PC-9 (cell line): Measurements from ENCODE around the gene MFSD8. TPM values are rescaled to one million over a fixed set of nuclear protein-coding genes. Genes with fewer than 3 reads are reported as not detected.
"Not testable (repeated sequence)": the region's sequence is repeated elsewhere in the genome, so short reads cannot be mapped to it uniquely, and the experiment has no call there.

Experiments used
- BruUV-seq: library from RNA; stranded (reverse); fragments of 400-500 nt; replicated peaks from 2 replicates; lab custom pipeline; 2021; lab: Mats Ljungman, UMichigan
- CTCF ChIA-PET: fragments of 300-600 bp; sonication (Branson Sonifier 250); formaldehyde crosslinking; loops from one replicate; lab custom pipeline; 2022; ENCODE audit warnings: antibody characterized with exemption; lab: Charles Lee
- POLR2A ChIA-PET: fragments of 300-600 bp; sonication (Branson Sonifier 250); formaldehyde crosslinking; loops from one replicate; lab custom pipeline; 2022; ENCODE audit warnings: antibody characterized with exemption; ENCODE audit not compliant: unreplicated experiment; lab: Charles Lee
- DNase-seq, 2 experiments: peaks; one replicate each; pipeline versions ENCODE4 v3.0.0 to v3.0.0-alpha.2; 2015 to 2022; ENCODE audit warnings: mixed read lengths in 1 of 2
- H2AFZ ChIP-seq: fragments of 200-600 bp; sonication (generic); 2 replicates; pipeline ENCODE4 v1.8.1; 2017; ENCODE audit warnings: antibody characterized with exemption
- H3F3A ChIP-seq: fragments of 200-600 bp; sonication (generic); 2 replicates; pipeline ENCODE4 v1.8.1; 2017; ENCODE audit warnings: antibody characterized with exemption, mild to moderate bottlenecking, low read depth; ENCODE audit not compliant: insufficient read depth
- H3K27ac ChIP-seq: fragments of 200-600 bp; sonication (generic); 2 replicates; pipeline ENCODE4 v1.6.1; 2016; ENCODE audit warnings: mixed run types
- H3K27me3 ChIP-seq: fragments of 200-600 bp; sonication (generic); 2 replicates; pipeline ENCODE4 v1.6.1; 2016; ENCODE audit warnings: low read depth, mixed run types; ENCODE audit not compliant: insufficient read depth
- H3K36me3 ChIP-seq: fragments of 200-600 bp; sonication (generic); 2 replicates; pipeline ENCODE4 v1.6.1; 2016; ENCODE audit warnings: low read depth, mixed run types
- H3K4me1 ChIP-seq: fragments of 200-600 bp; sonication (generic); replicated peaks from 2 replicates; pipeline ENCODE4 v1.6.1; 2016; ENCODE audit warnings: mixed run types; ENCODE audit not compliant: insufficient read depth
- H3K4me2 ChIP-seq: fragments of 200-600 bp; sonication (generic); 2 replicates; pipeline ENCODE4 v1.6.1; 2017; ENCODE audit warnings: mixed run types
- H3K4me3 ChIP-seq: fragments of 200-600 bp; sonication (generic); 2 replicates; pipeline ENCODE4 v1.6.1; 2016; ENCODE audit warnings: mixed run types
- H3K79me2 ChIP-seq: fragments of 200-600 bp; sonication (generic); 2 replicates; pipeline ENCODE4 v1.6.1; 2017; ENCODE audit warnings: low read depth, mixed run types
- H3K9me2 ChIP-seq: fragments of 200-600 bp; sonication (generic); 2 replicates; pipeline ENCODE4 v1.8.1; 2017; ENCODE audit warnings: mild to moderate bottlenecking; ENCODE audit not compliant: insufficient read depth
- H3K9me3 ChIP-seq: fragments of 200-600 bp; sonication (generic); 2 replicates; pipeline ENCODE4 v1.8.1; 2016; ENCODE audit warnings: low read depth; ENCODE audit not compliant: insufficient read depth
- H4K20me1 ChIP-seq: fragments of 200-600 bp; sonication (generic); 2 replicates; pipeline ENCODE4 v1.8.1; 2017; ENCODE audit not compliant: insufficient read depth
- EZH2 ChIP-seq: fragments of 200-600 bp; sonication (generic); IDR thresholded peaks from 2 replicates; pipeline ENCODE4 v1.8.0; 2017; ENCODE audit warnings: antibody characterized with exemption, low read depth
- intact Hi-C: fragments of 100-400 bp; cut with micrococcal nuclease; formaldehyde crosslinking; loops from one replicate; pipeline ENCODE4 v1.10.0; 2022; ENCODE audit not compliant: unreplicated experiment
- total RNA-seq: library from RNA; stranded (reverse); gene quantifications from 2 replicates; pipeline ENCODE4 v1.2.3, GENCODE V29; 2021
- TF ChIP-seq, protein P1 (sequence below): fragments of 200-600 bp; sonication (generic); conservative IDR thresholded peaks from 2 replicates; pipeline ENCODE4 v1.6.1; 2017; ENCODE audit warnings: mixed run types, antibody characterized with exemption, mild to moderate bottlenecking, moderate library complexity

Gene MFSD8
- total RNA-seq, 1 experiment from 2014 or later, result 21.4 TPM

DNA sequence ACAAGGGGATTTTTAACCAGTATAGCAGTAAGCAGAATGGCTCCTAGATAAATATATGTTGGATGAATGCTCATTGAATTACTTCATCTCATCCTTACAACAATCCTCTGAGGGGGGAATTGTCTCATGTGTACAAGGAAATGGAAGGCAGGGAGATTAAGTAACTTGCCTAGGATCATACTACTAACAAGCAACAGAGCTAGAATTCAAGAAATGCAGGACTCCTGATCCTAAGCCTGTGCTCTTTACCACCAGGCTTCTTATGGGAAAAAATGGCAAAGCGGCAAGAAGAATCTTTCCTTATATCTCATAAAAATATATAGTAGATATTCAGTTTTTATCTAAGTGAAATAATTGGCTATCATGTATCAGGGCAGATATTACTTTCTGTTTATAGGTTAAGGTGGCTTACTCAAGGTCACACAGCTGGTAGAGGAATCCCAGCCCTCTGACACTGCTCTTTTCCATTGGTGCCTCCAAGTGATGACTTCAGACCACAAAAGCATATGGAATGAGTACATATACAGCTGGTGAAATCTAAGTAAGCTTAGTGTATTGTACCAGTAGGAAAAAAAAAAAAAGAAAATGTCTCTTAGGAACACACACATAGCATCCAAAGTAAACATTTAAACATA is 2.3 kb upstream of the MFSD8 start:
- no peak for DNase-seq
- Histone ChIP-seq H3K79me2 (peaks cover 32% of the 10 kb centered on the region), H3K4me1 (no peaks in the 10 kb centered on the region; the same call in 1 of the 2 replicates), H3F3A (peaks cover 8% of the 10 kb centered on the region; the same call in 1 of the 2 replicates), H4K20me1 (no peaks in the 10 kb centered on the region), H2AFZ (no peak overlapping the region), H3K9me3 (no peaks in the 10 kb centered on the region), H3K27me3 (no peaks in the 10 kb centered on the region), H3K27ac (no peak overlapping the region), H3K4me3 (no peak overlapping the region), H3K9me2 (no peaks in the 10 kb centered on the region), H3K36me3 (no peaks in the 10 kb centered on the region), H3K4me2 (0 out of 2 replicates have a peak overlapping the region, but pooled peaks have one; percentile 13)
- TF ChIP-seq, protein P1, sequence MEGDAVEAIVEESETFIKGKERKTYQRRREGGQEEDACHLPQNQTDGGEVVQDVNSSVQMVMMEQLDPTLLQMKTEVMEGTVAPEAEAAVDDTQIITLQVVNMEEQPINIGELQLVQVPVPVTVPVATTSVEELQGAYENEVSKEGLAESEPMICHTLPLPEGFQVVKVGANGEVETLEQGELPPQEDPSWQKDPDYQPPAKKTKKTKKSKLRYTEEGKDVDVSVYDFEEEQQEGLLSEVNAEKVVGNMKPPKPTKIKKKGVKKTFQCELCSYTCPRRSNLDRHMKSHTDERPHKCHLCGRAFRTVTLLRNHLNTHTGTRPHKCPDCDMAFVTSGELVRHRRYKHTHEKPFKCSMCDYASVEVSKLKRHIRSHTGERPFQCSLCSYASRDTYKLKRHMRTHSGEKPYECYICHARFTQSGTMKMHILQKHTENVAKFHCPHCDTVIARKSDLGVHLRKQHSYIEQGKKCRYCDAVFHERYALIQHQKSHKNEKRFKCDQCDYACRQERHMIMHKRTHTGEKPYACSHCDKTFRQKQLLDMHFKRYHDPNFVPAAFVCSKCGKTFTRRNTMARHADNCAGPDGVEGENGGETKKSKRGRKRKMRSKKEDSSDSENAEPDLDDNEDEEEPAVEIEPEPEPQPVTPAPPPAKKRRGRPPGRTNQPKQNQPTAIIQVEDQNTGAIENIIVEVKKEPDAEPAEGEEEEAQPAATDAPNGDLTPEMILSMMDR, result no peak
- TF ChIP-seq EZH2, result no peak
- intact Hi-C loops, result loop anchor here (5.0 kb wide), 1 partner anchor 195 kb away; no protein-coding TSS in a partner anchor
- CTCF ChIA-PET, result interaction anchor here (0.7 kb wide), 2 partner anchors 86 to 89 kb away, joined by 3 read pairs; partner anchors contain the start of gene PLK4
- POLR2A ChIA-PET, result interaction anchor here (0.6 kb wide), 1 partner anchor 161 kb away, joined by 3 read pairs; no protein-coding TSS in a partner anchor
- no TSS peak for BruUV-seq

DNA sequence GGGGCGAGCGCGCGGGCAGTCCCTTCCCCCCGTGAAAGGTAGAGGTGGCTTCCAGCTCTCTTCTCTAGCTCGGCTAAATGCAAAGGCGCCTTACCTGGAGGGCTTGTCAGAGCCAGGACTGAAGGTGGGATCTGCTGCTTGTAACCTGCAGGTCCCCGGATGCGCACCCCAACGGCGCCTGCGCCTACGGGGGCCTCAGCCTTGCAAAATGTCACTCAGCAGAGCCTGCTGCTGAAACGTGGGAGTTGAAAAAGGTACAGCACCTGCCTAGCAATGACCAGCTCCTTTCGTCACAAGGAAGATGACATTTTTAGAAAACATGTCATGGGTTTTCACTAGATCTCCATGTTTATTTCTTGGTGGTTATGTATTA is 816 bp upstream of the MFSD8 start:
- H3F3A ChIP-seq, result peaks cover 8% of the 10 kb centered on the region; the same call in 1 of the 2 replicates
- intact Hi-C loops, result loop anchor here (1.0 to 5.0 kb wide), 4 partner anchors 85 to 197 kb away; partner anchors contain the start of genes HSPA4L, LARP1B and PLK4
- no peaks in the 10 kb centered on the region for H3K9me2 ChIP-seq
- ChIA-PET CTCF (interaction anchor here (0.6 to 1.2 kb wide), 4 partner anchors 22 to 844 kb away, joined by 3 to 5 read pairs (median 4); partner anchors contain the start of gene JADE1), POLR2A (interaction anchor here (0.7 to 1.6 kb wide), 3 partner anchors 29 to 96 kb away, joined by 5 to 12 read pairs (median 8); partner anchors contain the start of gene LARP1B)
- no peaks in the 10 kb centered on the region for H3K36me3 ChIP-seq
- H3K27ac ChIP-seq, result peak overlapping the region; percentile 74
- H3K4me3 ChIP-seq, result peak overlapping the region; percentile 77
- peak; percentile 38 to 54 for DNase-seq
- no peaks in the 10 kb centered on the region for H3K9me3 ChIP-seq
- no peaks in the 10 kb centered on the region; the same call in 1 of the 2 replicates for H3K4me1 ChIP-seq
- no peak for TF ChIP-seq EZH2
- TF ChIP-seq, protein P1, result no peak
- peaks cover 39% of the 10 kb centered on the region for H3K79me2 ChIP-seq
- no peaks in the 10 kb centered on the region for H3K27me3 ChIP-seq
- BruUV-seq, result TSS peak; percentile 66
- peak overlapping the region; percentile 89 for H2AFZ ChIP-seq
- H3K4me2 ChIP-seq, result peak overlapping the region; percentile 88
- H4K20me1 ChIP-seq, result no peaks in the 10 kb centered on the region

DNA sequence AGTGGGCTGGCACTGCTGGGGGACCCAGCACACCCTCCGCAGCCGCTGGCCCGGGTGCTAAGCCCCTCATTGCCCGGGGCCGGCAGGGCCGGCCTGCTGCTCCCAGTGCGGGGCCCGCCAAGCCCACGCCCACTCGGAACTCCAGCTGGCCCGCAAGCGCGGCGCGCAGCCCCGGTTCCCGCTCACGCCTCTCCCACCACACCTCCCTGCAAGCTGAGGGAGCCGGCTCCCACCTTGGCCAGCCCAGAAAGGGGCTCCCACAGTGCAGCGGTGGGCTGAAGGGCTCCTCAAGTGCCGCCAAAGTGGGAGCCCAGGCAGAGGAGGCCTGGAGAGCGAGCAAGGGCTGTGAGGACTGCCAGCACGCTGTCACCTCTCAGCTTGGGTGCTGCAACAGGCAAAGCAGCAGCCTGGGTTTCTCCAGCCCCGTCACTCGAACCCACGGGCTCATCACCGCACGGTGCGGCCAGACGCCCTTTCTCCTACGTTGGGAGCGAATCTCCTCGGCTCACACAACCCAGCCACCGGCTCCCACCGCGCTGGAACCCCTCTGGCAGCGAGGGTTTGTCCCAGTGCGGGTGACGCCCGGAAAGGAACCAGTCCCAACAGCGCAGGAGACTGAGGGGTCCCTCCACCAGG is 429 bp downstream of the MFSD8 start:
- H2AFZ ChIP-seq, result peak overlapping the region; percentile 96

DNA sequence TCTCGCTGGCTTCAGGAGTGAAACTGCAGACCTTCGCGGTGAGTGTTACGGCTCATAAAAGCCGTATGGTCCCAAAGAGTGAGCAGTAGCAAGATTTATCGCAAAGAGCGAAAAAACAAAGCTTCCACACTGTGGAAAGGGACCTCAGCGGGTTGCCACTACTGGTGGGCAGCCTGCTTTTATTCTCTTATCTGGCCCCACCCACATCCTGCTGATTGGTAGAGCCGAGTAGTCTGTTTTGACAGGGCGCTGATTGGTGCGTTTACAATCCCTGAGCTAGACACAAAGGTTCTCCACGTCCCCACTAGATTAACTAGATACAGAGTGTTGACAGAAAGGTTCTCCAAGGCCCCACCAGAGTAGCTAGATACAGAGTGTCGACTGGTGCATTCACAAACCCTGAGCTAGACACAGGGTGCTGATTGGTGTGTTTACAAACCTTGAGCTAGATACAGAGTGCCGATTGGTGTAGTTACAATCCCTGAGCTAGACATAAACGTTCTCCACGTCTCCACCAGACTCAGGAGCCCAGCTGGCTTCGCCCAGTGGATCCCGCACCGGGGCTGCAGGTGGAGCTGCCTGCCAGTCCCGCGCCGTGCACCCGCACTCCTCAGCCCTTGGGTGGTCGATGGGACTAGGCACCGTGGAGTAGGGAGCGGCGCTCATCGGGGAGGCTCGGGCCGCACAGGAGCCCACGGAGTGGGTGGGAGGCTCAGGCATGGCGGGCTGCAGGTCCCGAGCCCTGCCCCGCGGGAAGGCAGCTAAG is 1.2 kb downstream of the MFSD8 start:
- not testable (repeated sequence) for DNase-seq, H4K20me1 ChIP-seq, H3K4me1 ChIP-seq, H3K36me3 ChIP-seq, H3K9me2 ChIP-seq, H3K9me3 ChIP-seq, H3K27ac ChIP-seq, BruUV-seq, H3K27me3 ChIP-seq, H3F3A ChIP-seq
- ChIA-PET POLR2A (interaction anchor here (0.6 to 0.7 kb wide), 2 partner anchors 83 to 95 kb away, joined by 4 to 5 read pairs; partner anchors contain the start of gene PLK4), CTCF (interaction anchor here (0.6 kb wide), 1 partner anchor 243 kb away, joined by 3 read pairs; no protein-coding TSS in a partner anchor)
- Histone ChIP-seq H3K79me2 (peaks cover 46% of the 10 kb centered on the region), H3K4me2 (peak overlapping the region; percentile 68), H3K4me3 (peak overlapping the region; percentile 77), H2AFZ (peak overlapping the region; percentile 96; the same call in 1 of the 2 replicates)
- intact Hi-C loops, result loop anchor here (2.0 kb wide), 2 partner anchors 83 to 97 kb away; partner anchors contain the start of genes LARP1B and PLK4

More for the DNA sequence above, 429 bp downstream of the MFSD8 start:
- ChIA-PET CTCF (interaction anchor here (0.6 to 1.2 kb wide), 2 partner anchors 96 to 243 kb away, joined by 3 to 5 read pairs; no protein-coding TSS in a partner anchor), POLR2A (interaction anchor here (0.7 to 1.6 kb wide), 3 partner anchors 28 to 97 kb away, joined by 5 to 12 read pairs (median 8); partner anchors contain the start of gene LARP1B)
- H3K27me3 ChIP-seq, H3F3A ChIP-seq, H3K9me2 ChIP-seq, H3K36me3 ChIP-seq, BruUV-seq, H3K9me3 ChIP-seq, H3K4me1 ChIP-seq, H4K20me1 ChIP-seq: not testable (repeated sequence)
- Histone ChIP-seq H3K4me3 (peak overlapping the region; percentile 77), H3K79me2 (peaks cover 44% of the 10 kb centered on the region), H3K27ac (peak overlapping the region; percentile 53; the same call in 1 of the 2 replicates), H3K4me2 (peak overlapping the region; percentile 68)
- intact Hi-C loops, result loop anchor here (1.0 to 5.0 kb wide), 4 partner anchors 84 to 198 kb away; partner anchors contain the start of genes HSPA4L, LARP1B and PLK4
- DNase-seq, result peak in 1 of 2 experiments; percentile 36
